GM18868 (cell line): Measurements from ENCODE around the gene SELENOO.

Experiments used
- ATAC-seq: cut with Tn5 transposase; IDR thresholded peaks from one replicate; pipeline ENCODE4 v1.9.1; 2021; ENCODE audit warnings: mild to moderate bottlenecking, moderate library complexity; ENCODE audit not compliant: unreplicated experiment

The SELENOO gene

DNA sequence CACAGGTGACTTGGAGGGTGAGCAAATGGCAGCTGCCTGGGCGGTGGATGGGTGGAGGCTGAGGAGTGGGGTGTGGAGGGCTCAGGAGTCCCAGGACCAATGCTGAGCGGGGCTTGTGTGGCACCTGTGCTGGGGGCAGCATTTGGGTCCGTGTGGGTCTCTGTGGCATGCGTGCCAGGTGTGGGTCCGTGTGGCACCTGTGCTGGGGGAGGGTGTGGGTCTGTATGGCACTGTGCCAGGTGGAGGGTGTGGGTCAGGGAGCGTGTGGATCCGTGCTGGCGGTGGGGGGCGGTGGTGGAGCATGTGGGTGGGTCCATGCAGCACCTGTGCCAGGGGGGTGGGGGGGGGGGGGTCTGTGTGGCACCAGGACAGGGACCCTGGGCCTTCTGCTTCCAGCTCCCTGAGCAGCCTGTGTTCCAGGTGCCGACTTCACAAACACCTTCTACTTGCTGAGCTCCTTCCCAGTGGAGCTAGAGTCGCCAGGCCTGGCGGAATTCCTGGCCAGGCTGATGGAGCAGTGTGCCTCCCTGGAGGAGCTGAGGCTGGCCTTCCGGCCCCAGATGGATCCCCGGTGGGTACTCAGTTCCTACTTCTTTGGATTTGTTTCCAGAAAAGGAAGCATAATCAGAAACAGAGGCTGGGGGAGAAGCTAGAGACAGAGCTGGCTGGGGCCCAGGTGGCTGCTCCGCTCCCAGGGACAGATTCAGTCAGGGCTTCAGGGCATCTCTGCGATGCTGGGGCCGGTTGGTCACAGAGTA is 14.7 kb downstream of the SELENOO start:
- ATAC-seq = no peak

DNA sequence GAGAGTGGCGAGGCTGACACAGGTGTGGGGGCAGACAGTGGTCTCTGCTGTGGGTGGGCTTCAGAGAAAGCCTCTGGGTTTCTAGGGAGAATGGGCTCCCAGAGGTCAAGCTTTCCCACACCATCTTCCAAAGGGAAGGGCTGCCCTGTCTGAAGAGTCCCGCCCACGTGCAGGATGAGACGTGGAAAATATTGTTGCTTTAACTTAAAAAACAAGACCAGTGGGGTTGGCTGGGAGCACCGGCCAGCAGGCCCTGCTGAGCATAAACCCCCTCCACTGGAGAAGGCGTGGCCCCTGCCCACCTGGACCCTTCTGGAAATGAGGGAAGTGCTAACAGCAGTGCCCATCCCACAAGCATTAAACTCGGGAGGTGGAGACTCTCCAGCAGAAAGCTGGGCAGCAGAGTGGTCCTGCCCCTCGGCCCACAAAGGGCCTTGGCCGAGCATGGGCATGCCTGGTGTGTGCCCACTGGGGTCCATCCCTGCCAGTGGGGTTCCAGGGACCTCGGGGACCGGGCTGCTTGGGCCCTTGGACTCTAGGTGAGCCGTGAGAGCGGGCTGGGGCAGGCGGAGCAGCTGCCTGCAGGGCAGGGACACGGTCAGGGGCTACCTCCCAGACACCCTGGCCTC is 15.4 kb downstream of the SELENOO start:
- no peak for ATAC-seq

DNA sequence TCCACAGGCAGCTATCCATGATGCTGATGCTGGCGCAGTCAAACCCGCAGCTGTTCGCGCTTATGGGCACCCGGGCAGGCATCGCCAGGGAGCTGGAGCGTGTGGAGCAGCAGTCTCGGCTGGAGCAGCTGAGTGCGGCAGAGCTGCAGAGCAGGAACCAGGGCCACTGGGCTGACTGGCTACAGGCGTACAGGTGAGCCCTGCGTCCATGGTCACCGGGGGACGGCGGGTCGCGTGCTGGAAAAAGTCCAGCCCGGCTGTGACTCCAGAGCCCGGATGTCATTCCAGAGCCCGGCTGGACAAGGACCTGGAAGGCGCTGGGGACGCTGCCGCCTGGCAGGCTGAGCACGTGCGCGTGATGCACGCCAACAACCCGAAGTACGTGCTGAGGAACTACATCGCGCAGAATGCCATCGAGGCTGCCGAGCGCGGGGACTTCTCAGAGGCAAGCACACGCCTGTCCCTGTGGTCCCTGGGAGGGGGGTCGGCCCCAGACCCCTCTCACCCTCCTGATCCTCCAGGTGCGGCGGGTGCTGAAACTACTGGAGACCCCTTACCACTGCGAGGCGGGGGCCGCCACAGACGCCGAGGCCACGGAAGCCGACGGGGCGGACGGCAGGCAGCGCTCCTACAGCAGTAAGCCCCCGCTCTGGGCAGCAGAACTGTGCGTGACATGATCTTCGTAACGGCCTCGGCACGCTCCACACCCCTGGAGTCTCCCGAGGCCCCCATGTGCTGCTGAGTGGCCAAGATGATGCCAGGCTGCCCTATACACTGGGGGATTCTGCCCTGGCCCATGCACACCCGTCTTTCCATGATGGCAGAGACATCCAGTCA is 16.1 kb downstream of the SELENOO start:
- no peak for ATAC-seq

DNA sequence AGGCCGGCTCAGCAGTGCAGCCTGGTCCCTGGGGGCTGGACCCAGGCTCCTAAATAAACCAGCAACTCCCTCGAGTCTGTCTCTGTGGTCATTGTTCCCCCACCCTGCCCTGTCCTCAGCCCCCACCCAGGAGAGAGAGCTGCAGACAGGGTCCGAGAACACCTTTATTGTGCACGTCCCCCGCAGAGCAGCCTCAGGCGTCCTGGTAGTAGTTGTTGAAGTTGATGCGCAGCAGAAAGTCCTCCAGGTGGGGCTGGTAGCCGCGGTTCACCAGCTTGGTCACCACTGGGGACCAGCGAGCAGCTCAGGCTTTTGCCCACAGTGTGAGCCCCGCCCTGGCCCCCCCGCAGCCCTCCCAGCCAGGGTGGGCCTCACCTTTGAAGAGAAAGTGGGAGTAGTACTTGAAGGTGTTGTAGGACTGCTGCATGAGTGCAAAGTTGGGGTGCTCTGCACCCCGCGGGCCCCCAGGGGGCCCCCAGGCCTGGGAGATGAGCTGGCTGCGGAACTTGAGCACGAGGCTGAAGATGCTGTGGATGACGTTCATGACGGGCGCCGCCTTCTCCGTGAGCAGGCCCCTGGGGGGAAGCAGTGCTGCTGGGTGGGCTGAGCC is 16.8 kb downstream of the SELENOO start:
- no peak for ATAC-seq

DNA sequence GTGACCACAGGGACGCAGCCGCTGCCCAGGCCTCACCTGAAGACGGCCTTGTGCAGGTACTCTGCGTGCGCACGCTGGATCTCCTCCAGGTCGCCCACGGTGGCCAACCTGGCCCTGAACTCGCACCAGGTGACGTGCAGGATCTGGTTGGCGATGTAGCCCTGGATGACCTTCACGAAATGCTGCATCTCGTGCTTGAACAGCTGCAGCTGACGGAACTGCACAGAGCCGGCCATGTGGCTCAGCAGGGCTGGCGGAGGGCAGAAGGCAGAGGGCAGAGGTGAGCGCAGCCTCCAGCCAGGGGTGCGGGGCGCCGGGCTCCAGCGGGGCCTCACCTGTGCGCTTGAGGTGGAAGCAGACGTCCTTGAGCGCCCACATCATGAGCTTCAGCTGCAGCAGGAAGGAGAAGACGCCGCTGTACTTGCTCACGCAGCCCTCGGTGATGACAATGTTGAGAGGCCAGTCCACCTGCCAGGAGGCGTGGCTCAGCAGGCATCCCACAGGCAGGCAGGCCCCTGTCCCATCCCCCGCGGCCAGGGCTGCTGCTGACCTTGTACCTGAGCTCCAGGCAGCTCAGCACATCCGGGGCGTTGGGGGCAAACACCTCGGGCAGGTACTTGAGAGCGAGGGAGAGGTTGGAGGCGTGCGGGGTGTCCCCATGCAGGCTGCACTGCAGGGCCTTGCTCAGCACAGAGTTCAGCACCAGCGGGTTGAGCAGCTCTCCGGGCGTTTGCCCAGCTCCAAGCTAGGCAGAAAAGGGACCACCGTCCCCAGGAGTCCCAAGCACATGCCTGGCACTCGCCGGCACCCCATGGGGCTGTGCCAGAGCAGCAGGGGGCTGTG is 17.6 kb downstream of the SELENOO start:
- no peak for ATAC-seq

DNA sequence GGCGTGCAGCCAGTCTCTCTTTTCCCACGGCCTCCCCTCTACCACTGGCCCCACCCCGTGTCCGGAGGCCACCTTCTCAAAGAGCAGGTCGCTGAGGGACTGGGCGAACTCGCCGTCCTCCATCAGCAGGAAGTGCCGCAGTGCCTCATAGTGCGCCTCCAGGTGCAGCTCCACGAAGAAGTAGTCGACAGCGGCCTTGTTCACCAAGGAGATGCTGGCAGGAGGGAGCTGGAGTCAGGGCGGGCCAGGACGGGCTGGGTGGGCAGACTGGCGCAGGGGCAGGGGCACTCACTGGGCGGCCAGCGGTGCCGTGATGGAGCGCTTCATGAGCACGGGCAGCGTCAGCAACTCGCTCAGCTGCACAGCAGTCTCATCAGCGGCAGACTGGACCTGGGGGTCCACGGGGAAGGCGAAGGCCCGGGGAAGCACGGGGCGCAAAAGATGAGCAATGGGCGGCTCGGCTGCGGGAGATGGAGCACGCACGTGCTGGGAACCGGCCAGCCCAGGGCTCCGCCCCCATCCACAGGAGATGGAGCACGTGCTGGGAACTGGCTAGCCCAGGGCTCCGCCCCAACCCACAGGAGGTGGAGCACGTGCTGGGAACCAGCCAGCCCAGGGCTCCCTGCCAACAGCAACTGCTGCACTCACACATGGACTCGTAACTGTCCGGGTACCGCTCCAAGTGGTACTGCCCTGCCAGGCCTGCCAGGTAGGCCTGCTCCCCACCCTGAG is 18.4 kb downstream of the SELENOO start:
- no peak for ATAC-seq

DNA sequence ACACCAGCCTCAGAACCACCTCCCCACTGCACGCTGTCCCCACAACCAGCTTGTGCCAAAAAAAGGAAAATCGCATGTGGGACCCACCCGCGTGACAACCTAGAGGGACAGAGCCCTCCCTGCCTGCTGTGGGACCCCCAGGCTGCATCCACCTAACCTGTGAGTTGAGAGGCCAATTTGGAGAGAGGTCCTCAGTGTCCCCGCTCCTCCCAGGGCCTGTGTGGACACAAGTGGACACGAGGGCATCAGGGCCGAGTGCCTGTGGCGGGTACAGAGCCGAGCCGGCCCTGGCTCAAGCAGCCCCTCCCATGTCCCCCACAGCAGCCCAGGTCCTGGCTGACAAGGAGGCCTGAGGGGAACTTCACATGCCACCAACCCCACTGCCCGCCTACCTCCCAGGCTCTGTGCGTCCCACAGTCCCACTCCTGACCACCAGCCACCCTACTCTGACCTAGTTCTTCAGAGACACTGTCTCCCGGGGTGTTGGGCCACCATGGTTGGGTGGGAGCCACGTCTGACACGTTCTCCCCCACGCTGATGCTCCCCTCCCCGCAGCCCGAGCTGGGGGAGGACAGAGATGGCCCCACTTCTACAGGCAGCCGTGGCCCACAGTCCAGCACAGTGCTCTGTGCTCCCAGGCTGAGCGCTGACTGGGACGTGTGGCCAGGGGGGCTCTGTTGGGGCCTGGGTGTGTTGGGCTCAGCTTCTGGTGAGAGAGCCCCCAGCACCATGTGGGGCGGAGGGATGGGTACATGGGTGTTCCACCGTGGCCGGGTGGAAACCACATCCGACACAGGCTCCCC is 19.2 kb downstream of the SELENOO start:
- no peak for ATAC-seq

DNA sequence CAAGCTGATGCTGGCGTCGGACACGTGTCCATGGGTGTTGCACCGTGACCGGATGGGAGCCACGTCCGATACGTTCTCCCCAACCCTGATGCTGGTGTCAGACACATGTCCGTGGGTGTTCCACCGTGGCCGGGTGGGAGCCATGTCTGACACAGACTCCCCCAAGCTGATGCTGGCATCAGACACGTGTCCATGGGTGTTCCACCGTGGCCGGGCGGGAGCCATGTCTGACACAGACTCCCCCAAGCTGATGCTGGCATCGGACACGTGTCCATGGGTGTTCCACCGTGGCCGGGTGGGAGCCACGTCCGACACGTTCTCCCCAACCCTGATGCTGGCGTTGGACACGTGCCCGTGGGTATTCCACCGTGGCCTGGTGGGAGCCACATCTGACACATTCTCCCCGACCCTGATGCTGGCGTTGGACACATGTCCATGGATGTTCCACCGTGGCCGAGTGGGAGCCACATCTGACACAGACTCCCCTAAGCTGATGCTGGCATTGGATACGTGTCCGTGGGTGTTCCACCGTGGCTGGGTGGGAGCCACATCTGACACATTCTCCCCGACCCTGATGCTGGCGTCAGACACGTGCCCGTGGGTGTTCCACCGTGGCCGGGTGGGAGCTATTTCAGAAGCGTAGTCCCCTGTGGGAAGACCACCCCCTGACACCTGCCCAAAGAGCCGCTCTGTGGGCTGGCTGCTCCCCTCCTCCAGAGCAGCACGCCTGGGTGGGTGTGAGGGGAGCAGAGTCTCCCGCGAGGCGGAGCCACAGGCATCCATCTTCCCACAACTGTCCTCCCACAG is 20.0 kb downstream of the SELENOO start:
- no peak for ATAC-seq

DNA sequence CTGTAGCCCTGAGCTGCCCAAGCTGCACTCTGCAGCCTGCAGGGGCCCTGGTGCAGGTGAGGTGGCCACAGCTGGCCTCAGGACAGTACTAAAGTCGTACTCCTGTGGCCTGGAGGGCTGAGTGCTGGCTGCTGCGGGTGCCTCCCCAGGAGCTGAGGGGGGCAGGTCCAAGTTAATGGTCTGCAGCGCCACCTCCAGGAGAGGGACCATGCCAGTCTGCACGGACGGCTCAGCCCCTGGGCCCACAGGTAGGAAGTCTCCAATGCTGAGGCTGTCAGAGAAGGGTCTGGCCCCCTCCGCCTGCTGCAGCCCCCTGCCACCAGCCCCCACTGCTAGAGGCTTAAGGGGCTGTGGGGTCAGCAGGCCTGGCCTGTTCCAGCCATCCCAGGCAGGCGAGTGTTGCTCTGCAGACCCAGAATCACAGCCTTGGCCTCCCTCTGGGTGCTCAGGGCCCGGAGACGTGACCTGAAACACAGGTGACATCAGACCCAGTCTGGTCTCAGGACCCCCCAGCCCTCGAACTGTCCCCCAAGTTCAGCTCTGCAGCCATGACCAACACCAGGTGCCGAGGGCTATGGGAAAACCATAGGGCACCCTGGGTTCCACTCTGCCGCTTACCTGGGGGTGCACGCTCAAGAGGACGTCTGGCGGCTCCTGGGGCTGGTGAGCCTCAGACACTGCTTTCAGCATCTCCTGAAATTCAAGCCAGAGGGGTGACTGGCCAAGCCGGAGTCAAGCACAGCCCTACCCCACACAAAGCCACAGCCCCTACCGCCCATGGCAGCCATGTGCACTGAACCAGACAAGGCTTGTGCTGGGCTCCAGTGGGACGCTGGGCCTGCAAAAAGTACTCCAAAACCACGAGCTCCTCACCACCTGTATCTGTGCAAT is 20.8 kb downstream of the SELENOO start:
- no peak for ATAC-seq

DNA sequence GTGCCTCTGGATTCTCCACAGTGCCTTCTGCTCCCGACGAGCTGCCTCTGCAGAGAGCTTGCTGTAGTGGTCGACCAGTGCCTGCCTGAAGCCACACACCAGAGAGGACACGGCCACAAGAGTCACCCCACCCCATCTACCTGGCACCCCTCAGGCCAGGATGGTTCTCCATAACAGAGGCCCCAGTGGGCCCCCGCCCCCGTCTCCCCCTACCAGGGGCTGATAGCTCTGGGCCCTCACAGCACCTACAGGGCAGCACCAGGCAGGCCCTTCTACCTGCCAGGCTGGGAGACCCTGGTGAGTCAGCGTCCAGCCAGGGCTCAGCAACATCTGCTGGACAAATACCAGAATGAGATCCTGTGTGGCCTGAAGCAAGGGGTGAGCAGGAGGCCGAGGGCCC is 21.7 kb downstream of the SELENOO start:
- ATAC-seq = no peak

DNA sequence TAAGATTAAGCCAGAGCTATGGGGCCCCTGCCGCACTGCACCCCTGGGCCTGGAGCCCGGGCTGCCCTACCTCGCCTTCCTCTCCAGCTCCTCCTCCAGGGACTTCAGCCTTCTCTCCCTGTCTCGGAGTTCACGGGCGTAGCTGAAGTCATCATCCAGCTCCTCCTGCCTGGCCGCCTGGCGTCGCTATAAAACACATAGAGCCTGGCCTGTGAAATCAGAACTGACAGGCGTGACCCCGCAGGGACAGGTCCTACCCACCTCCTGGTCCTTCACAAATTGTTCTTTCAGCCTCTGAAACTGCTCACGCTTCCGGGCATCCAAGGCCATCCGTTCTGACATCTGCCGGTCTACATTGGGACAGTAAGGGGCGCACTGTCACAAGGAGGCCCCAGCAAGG is 23.3 kb downstream of the SELENOO start:
- ATAC-seq = no peak

DNA sequence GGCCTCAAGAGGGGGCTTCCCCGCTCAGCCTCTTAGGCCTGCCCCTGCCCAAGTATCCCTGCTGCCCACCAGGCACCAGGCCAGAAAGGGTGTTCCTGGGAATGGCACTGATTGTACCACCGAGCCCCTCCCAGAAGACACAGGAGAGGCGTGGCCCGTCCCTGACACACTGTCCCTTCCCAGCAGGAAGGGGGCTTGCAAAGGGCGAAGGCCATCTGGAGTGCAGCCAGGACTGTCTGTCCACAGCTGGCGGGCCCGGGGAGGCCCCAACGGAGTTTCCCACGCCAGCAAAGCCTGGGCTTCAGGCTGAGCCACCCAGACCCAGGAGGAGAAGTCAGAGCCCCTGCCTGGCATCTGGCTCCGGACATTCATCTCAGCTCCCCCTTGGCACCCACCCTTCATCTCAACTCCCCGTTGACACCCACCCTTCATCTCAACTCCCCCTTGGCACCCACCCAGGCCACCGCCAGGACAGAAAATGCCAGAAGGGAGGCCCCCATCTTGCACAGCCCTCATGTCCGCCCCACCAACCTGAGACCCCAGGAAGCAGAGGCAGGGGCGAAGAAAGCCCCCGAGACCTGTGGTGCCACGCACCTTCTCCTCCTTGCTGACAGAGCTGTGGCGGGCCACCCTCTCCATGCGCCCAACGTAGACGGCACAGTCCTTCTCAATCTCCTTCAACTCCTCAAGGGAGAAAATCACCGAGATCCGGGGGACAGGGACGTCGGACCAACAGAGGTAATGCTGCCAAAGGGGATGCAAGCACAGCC is 24.6 kb downstream of the SELENOO start:
- ATAC-seq = no peak

DNA sequence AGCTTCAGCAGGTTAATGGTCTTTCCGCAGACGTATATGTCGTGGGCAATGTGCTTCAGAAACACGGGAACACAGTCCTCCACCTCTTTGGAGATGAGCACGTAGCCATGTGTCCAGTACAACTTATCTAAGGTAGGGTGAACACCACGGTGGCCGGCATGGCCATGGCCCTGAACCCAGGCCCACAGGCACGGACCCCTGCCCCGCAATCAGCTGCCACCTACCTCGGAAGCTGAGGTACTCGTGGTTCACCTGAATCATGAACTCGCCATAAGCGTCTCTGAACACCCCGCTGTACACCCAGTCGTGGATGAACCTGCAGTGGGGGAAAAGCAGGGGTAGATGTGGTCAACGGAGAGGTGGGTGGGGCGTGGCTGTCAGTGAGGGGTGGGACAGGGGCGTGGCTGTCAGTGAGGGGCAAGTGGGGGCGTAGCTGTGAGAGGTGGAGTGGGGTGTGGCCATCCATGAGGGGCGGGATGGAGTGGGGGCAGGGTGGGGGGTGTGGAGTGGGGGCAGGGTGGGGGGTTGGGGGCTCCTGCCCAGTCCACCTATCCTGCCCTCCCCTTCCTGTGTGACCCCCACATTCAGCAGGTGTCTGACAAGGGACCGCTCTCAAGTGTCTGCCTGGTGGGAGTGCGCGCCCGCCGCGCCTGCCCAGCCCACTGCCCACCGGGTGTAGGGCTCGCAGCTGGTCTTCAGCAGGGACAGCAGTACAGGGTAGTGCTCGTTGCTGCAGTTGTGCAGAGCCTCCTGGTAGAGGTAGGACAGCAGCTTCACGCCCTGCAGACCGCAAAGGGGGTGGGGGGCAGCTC is 25.5 kb downstream of the SELENOO start:
- ATAC-seq = no peak

DNA sequence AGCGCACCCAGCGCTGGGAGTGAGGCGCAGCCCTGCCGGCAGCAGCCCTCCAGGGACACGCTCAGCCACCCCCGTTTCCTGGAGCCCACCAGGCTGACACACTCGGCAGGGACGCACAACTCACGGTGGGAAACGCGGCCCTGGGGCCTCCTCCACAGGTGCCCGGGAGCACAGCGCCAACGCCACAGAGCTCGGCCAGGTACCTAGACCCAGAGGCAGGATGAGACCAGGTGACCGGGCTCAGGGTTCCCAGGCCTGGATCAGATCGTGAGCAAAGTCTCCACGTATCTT is 26.0 kb downstream of the SELENOO start:
- ATAC-seq = no peak

DNA sequence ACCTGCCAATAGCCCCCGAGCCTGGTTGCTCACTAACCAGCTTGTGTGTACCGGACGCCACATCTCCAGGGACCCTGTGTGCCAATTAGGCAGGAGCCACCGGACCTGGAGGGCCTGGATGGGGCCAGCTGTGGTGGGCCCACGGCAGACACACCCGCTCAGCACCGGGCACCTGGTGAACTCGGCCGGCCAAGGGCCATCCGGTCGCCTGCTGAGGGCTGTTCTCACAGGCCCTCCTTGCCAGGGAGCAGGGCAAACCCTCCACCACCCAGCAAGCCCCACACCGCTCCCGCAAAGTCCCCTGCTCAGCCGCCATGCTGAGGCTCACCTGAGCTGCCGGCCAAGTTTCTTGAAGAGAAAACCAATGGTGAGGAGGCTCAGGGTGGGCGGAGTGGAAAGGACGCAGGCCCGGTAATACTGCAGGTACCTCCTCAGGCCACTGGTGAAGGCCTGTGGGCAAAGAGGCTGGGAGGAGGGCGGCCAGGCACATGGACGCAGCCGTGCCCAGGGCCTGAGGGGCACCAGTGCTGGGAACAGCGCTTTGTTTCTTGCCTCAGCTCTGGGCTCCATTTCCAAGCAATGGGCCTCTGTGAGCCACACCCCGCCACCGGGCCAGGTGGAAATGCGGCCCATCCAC is 26.9 kb downstream of the SELENOO start:
- ATAC-seq = no peak
